ENCODE data around the gene ARL15. TPM values are rescaled to one million over a fixed set of nuclear protein-coding genes. Genes with fewer than 3 reads are reported as not detected.

ARL15 gene
- total and polyA plus RNA-seq, 9 of the 15 experiments (the other 6 are each of a cell fraction or from before 2014, with no cell fraction given) = 18.5 to 80.4 (median 57.0) TPM

DNA sequence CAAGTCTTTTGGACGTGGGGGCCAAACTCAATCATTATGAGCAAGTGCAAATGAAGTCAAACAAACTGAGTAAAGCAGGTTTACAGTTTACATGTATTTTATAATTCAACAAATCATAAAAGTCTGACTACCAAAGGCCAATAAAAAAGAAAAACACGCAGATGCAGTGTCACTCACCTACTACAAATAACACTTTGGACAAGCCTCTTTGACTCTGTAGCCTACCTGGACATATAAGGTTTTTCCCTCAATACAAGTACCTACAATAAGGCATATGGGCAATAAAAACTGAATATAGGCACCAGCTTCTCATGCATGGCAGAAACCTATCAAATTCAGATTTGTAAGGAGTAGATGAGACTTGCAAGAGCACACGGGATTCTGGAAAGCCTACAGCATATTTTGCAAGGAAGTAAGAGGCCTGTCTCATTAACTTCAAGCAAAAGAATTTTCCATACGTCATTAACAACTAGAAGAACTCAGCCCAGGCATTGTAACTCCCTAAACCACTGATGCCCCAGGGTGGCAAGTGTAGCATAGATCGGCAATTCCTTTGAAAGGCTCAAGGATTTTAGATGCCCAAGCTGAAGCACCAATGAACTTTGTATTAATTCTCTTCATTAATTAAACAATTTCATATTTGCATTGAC lies 21.7 kb downstream of the ARL15 start (continued):
- TF ChIP-seq POLR2H (tag; IDR thresholded peaks at IDR 0.05; ENCODE audit: low read depth) (no peak), POLR3A (IDR thresholded peaks at IDR 0.05; ENCODE audit: borderline replicate concordance, extremely low read depth, insufficient read depth, insufficient read length) (no peak), YBX1 (IDR thresholded peaks at IDR 0.05) (no peak)

DNA sequence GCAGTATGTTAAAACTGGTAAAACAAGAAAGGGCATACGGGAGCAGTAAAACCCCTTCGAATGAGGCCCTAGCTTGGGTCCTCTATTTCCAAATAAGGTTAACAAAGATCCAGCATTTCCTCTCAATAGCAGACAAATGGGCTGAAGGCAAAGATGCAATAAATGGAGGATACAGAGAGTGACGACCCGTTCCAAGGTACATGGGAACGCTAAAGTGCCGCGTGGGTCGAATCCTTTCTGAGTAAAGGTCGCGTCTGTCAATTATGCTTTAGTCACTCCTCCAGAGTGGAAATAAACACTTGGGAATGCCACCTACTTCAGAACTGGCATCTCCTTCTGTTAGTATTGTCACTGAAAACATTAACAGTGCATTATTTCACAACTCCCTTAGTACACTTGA lies 24.7 kb downstream of the ARL15 start:
- 32% methylated on average over 10 of the region's 10 CpGs for WGBS (ENCODE audit: insufficient coverage, low coverage, missing lambda C conversion rate)
- Histone ChIP-seq H3K36me3 (ENCODE audit: control insufficient read depth, insufficient read depth, low read length) (peaks cover 14% of the 10 kb centered on the region), H3K4me1 (replicated peaks in 1 of 2; ENCODE audit: control insufficient read depth in 2 of 2, insufficient read depth in 2 of 2, low read length in 2 of 2) (peaks cover 0 to 4% of the 10 kb centered on the region in 2 experiments; a peak in 3 of 5 replicates), H3K9ac (ENCODE audit: insufficient read depth in 1 of 2, low read depth in 2 of 2, low read length in 2 of 2) (no peak overlapping the region), H3K9me3 (replicated peaks; ENCODE audit: control insufficient read depth, insufficient read depth, low read depth, low read length) (no peaks in the 10 kb centered on the region), H4K20me1 (replicated peaks; ENCODE audit: control insufficient read depth, insufficient read depth, low read length) (no peaks in the 10 kb centered on the region; the same call in 1 of the 2 replicates), H3K4me2 (ENCODE audit: insufficient read depth, low read length) (no peak overlapping the region), H3K27me3 (ENCODE audit: control insufficient read depth in 2 of 2, insufficient read depth in 2 of 2, low read length in 2 of 2) (no peaks in the 10 kb centered on the region), H3K4me3 (no peak overlapping the region), H3K79me2 (ENCODE audit: control insufficient read depth, insufficient read depth, low read length) (peaks cover 100% of the 10 kb centered on the region), H3K9me1 (ENCODE audit: control insufficient read depth, insufficient read depth, low read length) (no peaks in the 10 kb centered on the region), H2AFZ (ENCODE audit: low read depth, low read length) (no peak overlapping the region), H3K27ac (ENCODE audit: extremely low read depth, low read depth, low read length) (no peak overlapping the region)
- in situ Hi-C loops (cut with MboI) = no loop called here
- intact Hi-C loops (cut with micrococcal nuclease) = no loop called here
- no TSS peak for BruUV-seq (replicated peaks)
- no peak for DNase-seq (ENCODE audit: extremely low read depth in 1 of 4, low spot score in 3 of 4)
- no peak for FAIRE-seq
- peak; percentile 37 for ATAC-seq
- CTCF ChIA-PET (ENCODE audit: low intra/inter-chr PET ratio) = no interaction called here
- POLR2A ChIA-PET = interaction anchor here (0.7 to 1.1 kb wide), 2 partner anchors 9 to 45 kb away, joined by 3 read pairs; no protein-coding TSS in a partner anchor
- TF ChIP-seq TFAM (CRISPR knock-in tag; conservative IDR thresholded peaks at IDR 0.05) (no peak), MAZ (CRISPR knock-in tag; conservative IDR thresholded peaks at IDR 0.05 in 1 of 2, IDR thresholded peaks at IDR 0.05 in 1 of 2) (no peak), CBFA2T2 (conservative IDR thresholded peaks at IDR 0.05) (no peak)
- TF ChIP-seq, protein P1, sequence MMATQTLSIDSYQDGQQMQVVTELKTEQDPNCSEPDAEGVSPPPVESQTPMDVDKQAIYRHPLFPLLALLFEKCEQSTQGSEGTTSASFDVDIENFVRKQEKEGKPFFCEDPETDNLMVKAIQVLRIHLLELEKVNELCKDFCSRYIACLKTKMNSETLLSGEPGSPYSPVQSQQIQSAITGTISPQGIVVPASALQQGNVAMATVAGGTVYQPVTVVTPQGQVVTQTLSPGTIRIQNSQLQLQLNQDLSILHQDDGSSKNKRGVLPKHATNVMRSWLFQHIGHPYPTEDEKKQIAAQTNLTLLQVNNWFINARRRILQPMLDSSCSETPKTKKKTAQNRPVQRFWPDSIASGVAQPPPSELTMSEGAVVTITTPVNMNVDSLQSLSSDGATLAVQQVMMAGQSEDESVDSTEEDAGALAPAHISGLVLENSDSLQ (IDR thresholded peaks at IDR 0.05) = peak; percentile 70
- TF ChIP-seq, protein P2, sequence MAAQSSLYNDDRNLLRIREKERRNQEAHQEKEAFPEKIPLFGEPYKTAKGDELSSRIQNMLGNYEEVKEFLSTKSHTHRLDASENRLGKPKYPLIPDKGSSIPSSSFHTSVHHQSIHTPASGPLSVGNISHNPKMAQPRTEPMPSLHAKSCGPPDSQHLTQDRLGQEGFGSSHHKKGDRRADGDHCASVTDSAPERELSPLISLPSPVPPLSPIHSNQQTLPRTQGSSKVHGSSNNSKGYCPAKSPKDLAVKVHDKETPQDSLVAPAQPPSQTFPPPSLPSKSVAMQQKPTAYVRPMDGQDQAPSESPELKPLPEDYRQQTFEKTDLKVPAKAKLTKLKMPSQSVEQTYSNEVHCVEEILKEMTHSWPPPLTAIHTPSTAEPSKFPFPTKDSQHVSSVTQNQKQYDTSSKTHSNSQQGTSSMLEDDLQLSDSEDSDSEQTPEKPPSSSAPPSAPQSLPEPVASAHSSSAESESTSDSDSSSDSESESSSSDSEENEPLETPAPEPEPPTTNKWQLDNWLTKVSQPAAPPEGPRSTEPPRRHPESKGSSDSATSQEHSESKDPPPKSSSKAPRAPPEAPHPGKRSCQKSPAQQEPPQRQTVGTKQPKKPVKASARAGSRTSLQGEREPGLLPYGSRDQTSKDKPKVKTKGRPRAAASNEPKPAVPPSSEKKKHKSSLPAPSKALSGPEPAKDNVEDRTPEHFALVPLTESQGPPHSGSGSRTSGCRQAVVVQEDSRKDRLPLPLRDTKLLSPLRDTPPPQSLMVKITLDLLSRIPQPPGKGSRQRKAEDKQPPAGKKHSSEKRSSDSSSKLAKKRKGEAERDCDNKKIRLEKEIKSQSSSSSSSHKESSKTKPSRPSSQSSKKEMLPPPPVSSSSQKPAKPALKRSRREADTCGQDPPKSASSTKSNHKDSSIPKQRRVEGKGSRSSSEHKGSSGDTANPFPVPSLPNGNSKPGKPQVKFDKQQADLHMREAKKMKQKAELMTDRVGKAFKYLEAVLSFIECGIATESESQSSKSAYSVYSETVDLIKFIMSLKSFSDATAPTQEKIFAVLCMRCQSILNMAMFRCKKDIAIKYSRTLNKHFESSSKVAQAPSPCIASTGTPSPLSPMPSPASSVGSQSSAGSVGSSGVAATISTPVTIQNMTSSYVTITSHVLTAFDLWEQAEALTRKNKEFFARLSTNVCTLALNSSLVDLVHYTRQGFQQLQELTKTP (IDR thresholded peaks at IDR 0.05; ENCODE audit: low read depth in 1 of 2, partially characterized antibody in 2 of 2) = no peak
- TF ChIP-seq, protein P3, sequence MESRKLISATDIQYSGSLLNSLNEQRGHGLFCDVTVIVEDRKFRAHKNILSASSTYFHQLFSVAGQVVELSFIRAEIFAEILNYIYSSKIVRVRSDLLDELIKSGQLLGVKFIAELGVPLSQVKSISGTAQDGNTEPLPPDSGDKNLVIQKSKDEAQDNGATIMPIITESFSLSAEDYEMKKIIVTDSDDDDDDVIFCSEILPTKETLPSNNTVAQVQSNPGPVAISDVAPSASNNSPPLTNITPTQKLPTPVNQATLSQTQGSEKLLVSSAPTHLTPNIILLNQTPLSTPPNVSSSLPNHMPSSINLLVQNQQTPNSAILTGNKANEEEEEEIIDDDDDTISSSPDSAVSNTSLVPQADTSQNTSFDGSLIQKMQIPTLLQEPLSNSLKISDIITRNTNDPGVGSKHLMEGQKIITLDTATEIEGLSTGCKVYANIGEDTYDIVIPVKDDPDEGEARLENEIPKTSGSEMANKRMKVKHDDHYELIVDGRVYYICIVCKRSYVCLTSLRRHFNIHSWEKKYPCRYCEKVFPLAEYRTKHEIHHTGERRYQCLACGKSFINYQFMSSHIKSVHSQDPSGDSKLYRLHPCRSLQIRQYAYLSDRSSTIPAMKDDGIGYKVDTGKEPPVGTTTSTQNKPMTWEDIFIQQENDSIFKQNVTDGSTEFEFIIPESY (CRISPR knock-in tag; IDR thresholded peaks at IDR 0.05) = no peak
- TF ChIP-seq, protein P4, sequence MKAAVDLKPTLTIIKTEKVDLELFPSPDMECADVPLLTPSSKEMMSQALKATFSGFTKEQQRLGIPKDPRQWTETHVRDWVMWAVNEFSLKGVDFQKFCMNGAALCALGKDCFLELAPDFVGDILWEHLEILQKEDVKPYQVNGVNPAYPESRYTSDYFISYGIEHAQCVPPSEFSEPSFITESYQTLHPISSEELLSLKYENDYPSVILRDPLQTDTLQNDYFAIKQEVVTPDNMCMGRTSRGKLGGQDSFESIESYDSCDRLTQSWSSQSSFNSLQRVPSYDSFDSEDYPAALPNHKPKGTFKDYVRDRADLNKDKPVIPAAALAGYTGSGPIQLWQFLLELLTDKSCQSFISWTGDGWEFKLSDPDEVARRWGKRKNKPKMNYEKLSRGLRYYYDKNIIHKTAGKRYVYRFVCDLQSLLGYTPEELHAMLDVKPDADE (conservative IDR thresholded peaks at IDR 0.05; ENCODE audit: control insufficient read depth, low read depth, low read length) = no peak

Measured in K562 (cell line).